GOT3 (cell line): ENCODE measurements around the gene WDR31.
"Not testable (repeated sequence)": the region's sequence is repeated elsewhere in the genome, so short reads cannot be mapped to it uniquely, and the experiment has no call there.

Experiments used
- DNase-seq: peaks from one replicate; lab custom pipeline; 2025; ENCODE audit warnings: mixed read lengths; lab: John Stamatoyannopoulos, UW

WDR31 gene

DNA sequence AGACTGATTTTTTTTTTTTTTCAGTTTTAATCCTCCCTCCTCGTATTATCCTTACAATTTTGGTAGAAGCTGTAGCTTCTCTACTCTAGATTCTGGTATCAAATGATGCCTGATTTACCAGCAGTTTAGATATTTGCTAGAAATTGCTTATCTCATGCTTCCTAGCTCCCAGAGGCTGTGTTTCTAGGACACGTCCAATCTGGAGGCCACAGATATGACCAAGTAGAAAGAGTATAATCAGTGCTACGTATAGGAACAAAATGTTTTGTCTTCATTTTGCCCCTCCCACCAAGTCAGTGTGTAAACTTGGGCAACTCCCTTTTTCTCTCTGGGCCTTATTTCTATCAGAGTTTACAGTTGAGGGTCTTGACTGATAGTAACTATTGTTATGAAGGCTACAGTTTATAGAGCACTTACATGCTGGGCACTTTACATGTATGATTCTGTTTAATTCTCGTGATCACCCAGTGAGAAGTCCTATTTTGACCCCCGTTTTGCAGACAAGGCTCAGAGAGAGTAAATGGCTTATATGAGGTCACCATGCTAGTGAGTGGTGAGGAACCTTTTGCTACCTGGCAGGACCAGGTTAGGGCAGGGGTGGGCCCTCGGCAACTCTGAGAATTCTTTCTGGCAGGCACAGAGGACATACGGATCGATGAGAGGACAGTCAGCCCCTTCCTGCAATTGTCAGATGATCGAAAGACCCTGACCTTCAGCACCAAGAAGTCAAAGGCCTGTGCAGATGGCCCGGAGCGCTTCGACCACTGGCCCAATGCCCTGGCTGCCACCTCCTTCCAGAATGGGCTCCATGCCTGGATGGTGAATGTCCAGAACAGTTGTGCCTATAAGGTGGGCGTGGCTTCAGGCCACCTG is 29.1 kb upstream of the WDR31 start:
- DNase-seq, result no peak

DNA sequence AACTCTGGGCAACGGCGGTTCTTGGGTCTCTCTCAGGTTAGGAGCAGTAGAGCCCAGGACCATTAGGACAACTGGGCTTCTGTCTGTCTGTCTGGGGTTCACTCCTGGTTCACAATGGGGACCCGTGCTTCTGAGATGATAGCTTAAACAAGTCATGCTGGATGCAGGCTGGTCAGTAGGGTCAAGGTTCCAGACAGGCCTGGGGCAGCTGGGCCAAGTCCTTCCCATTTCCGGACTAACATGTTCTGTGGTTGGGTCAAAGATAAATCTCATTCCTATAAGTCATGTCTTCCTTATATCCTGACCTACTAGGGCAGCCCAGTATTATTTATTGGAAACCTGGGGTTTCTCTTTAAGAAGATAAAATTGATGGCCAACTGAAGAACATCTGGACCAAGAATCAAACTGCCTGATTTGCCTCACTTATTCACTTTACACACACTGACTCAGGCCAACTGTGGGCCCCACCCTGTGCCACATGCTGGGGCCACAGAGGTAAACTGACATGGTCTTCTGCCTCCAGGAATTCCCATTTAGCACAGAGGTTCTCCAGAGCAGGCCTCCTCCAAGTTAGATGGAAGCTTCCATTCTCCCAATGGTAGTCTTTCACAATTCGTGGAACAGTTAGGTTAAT is 28.4 kb upstream of the WDR31 start:
- DNase-seq, result no peak

DNA sequence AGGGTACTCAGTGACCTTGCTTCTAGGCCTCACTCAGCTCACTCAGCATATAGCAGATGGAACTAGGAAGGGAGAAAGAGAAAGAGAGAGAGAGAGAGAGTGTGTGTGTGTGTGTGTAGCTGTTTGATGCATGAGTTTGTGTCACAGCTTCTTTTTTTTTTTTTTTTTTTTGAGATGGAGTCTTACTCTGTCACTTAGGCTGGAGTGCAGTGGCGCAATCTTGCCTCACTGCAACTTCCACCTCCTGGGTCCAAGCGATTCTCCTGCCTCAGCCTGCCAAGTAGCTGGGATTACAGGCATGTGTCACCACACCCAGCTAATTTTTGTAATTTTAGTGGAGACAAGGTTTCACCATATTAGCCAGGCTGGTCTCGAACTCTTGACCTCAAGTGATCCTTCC is 25.6 kb upstream of the WDR31 start:
- not testable (repeated sequence) for DNase-seq

DNA sequence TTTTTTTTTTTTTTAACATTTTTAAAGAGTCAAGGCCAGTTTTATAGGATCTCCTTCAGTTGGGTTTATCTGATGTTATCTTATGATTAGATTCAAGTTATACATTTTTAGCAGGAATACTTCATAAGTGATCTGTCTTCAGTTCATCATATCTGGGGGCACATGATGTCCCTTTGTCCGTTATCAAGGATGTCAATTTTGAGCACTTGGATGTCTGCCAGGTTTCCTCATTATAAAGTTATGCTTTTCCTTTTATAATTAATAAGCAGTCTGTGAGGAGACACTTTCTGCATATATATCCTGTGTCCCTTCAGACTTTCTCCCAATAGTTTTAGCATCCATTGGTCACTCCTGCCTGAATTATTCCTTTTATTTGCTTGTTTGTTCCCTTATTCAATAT is 24.9 kb upstream of the WDR31 start:
- no peak for DNase-seq

DNA sequence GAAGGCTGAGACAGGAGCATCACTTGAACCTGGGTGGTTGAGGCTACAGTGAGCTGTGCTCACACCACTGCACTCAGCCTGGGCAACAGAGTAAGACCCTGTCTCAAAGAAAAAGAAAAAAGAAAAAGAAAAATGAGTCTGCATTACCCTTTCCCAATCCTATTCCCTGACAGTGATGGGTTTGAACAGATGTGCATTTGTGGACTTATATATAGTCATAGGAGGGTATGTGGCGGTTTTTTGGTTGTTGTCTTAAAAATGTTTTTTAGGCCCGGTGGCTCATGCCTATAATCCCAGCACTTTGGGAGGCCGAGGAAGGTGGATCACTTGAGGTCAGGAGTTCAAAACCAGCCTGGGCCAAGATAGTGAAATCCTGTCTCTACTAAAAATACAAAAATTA is 23.3 kb upstream of the WDR31 start:
- no peak for DNase-seq

DNA sequence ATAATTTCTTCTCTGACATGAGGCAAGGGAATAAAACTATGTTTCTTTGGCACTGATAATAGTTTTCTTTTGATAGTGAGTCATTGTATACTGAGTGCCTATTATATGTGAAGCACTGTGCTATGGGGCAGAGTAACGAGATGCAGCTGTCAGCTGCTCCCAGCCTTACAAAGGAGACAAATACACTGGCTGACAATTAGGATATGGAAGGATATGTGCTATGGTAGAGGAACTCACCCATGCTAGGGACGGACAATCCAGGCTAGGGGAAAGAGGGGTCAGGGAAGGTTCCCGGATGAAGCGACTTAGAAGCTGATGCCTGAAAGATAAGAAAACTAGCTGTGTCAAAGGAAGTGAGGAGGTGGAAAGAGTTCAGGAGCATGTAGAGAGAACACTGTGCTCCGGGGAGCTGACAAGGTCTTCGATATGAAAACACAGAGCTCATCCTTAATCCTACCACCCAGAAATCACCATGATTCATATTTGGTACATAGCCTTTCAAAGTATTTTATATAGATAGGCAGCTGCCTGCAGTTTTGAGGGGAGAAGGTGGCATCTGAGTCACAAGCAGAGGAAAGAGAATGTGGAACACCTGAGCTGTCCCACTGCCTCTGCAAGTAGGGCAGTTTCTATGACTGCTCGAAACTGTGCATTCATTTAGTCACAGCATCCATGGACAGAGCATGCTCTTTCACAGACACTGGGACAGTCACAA is 21.4 kb upstream of the WDR31 start:
- no peak for DNase-seq

DNA sequence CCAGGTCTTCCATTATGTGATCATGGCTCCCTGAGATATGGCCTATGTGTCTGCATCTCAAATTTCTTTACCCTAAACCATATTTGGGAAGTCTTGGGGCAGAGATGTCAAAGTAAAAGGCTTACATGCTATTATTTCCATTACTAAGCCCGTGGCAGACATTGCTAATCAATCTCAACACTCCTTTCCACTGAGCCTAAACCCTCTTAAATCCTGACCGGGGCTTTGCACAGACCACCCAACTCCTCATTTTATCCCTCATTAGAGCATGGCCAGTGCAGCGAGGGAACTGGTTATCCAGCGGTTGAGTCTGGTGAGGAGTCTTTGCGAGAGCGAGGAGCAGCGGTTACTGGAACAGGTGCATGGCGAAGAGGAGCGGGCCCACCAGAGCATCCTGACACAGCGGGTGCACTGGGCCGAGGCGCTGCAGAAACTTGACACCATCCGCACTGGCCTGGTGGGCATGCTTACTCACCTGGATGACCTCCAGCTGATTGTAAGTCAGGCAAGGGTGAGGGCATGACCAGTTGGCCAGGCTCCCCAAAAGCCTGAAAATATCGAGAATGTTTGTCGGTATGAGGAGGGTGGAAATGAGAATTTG is 20.3 kb upstream of the WDR31 start:
- no peak for DNase-seq

DNA sequence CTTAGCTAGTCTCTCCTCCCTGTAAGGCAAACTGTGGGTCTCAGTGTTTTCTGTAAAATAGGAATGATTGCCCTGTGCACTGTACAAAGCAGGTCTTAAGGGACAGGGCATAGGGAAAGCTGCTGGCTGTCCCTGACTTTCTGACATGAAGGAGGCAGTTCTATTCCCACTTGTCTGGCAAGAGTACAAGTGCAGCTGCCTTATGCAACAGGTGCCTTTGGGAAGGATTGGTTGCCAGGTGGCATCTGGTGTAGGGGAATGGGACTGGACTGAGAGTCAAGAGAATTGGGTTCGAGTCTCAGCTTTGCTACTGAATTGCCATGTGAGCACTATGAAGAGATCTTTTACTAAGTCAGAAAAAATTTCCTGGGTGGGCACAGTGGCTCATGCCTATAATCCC is 19.3 kb upstream of the WDR31 start:
- DNase-seq, result no peak

DNA sequence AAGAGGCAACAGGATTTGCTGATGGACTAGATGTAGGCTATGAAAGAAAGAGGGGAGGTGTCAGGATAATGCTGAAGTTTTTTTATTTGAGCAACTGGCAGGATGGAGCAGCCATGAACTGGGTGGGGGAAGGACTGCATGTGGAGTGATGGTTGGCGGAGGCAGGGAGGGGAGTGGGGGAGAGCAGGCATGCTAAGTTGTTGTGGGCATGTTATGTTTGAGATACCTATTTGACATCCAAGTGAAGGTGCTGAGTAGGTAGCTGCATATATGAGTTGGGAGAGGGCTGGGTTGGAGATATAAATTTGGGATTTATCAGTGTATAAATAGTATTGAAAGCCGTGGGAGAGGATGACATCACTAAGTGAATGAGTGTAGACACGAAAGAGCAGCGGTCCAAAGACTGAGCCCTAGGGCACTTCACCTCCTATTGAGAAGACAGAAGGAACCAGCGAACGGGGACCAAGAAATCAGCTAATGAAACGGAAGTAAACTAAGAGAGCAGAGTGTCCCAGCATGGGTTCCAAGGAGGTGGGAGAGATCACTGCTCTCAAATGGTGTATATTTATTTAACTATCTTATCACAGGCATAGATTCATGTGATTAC is 16.7 kb upstream of the WDR31 start:
- DNase-seq, result no peak

DNA sequence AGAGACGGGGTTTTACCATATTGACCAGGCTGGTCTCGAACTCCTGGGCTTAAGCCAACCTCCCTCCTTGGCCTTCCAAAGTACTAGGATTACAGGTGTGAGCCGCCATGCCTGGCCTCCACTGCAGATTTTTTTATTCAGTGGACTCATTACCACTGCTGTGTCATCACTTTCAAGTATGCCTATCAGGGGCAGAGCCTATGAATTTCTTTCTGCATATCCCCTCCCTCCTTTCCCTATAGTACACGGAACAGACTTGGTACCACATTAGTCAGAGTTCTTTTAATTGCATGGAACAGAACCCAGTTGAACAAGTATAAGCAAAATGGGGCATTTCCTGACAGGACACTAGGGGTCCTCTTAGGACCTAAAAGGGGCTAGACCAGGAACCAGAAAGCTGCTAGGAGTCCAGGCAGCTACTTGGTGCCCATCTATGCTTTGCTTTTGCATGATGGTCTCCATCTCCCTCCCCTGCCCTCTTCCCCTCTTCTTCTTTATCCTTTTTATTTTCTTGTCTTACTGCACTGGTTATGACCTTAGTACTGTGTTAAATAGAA is 15.0 kb upstream of the WDR31 start:
- no peak for DNase-seq

DNA sequence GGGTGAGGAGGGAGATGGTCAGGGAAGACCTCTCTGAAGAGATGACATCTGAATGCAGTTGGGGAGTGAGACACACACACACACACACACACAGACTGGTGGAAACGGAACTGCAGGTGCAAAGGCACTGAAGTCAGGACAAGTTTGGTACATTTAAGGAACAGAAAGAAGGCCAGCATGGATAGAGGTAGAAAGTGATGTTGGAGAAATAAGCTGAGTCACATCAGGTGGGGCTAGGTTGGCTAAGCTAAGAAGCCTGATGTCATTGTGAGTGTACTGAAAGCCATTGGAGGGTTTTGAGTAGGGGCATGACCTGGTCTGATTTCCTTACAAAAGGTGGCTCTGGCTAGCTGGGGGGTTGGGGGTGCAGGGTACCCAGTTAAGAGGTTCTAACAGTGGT is 12.3 kb upstream of the WDR31 start:
- DNase-seq, result no peak

DNA sequence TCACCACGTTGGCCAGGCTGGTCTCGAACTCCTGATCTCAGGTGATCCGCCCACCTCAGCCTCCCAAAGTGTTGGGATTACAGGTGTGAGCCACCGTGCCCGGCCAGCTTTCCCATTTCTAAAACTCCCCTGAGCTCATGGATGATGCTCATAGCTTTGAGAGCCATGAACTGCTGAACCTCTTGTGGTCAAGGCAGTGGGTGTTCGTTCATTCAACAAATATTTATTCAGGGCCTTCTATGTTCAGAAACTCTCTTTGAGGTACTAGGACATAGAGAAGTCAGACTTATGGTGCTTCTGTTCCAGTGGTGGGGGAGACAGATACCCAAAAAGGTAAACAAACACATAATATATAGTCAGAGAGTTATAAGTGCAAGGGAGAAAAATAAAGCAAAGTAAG is 11.9 kb upstream of the WDR31 start:
- DNase-seq, result no peak

DNA sequence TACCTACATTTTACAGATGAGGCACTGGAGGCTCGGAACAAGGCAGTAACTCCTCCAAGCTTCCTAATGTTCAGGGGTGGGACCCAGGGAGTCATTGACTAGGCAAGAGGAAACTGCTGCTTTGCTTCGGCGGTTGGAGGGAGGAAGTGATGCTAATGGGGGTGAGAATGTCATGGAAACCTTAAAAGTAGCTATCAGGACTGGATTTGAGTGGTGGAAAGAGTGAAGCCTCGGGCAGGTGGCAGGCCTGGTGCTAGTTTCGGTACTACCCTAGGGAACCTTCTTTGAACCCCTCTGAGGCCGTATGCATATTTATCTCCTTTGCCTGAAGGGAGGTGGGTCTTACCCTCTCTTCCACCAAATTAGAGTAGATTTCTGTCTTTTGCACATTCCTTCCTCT is 10.9 kb upstream of the WDR31 start:
- DNase-seq, result no peak

DNA sequence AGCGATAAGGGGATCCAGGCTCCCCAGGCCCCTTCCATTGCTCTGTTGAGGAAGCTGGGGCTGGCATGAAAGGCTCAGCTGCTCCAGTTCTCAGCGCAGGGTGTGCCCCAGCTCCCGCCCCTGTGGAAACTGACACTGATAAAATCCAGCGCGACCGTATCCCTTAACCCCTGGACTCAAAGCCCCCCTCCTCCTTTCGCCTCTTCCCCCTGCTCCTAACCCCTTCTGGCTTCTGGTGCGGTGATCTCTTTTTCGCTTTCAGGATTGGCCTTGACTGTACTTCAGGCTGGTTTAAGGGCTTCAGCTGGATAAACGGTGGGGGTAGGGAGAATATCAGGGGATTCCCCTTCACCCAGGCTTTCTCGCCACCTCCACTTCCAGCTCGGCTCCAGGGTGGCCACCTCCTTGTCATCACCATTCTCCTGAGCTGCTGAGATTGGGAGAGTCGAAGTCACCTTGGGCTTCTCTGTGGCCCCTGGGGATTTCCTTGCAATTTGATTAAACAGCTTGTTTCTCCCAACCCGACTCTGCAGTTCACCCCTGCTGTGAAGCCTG is 10.1 kb upstream of the WDR31 start:
- no peak for DNase-seq

DNA sequence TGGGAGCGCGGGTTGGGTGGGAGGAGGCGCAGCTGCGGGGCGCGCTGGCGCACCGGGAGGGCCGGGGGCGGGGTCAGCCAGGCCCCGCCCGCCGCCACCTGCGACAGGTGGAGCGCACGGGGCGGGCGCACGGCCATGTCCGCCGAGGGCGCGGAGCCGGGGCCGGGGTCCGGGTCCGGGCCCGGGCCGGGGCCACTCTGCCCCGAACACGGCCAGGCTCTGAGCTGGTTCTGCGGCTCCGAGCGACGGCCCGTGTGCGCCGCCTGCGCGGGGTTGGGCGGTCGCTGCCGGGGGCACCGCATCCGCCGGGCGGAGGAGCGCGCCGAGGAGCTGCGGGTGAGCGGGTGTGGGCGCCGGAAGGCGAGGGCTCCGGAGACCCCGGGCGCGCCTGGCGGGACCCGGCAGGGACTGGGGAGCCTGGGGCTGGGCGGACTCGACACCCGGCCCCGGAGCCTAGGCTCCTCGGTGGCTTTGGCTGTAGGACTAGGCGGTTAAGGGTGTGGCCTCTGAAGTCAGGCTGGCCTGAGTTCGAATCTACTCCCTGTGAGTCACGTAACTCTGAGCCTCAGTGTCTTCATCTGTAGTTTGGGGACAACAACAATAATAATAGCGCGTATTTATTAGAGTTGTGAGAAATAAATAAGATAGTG is 9.5 kb upstream of the WDR31 start, which contains the start of gene BSPRY:
Gene BSPRY (plus strand): TSS at position 97 of the 650 bp plus-strand sequence. CDS start 39 bp downstream, at position 136.
- no peak for DNase-seq

DNA sequence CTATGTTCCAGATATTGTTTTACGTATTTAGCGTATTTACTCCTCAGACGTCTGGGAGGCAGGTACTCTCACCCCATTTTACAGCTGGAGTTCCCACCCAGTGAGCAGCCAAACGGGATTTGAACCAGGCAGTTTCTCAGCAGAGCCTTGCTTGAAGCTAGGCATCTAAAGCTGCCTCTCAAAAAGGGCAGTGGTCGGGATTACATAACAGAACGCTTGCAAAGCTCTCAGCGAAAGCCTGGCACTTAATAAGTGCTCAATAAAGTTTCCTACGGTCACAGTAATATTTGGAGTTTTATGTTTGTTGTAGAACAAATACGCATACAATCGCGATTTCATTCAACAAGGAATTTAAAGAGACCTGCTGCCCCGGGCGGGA is 9.0 kb upstream of the WDR31 start:
- no peak for DNase-seq

DNA sequence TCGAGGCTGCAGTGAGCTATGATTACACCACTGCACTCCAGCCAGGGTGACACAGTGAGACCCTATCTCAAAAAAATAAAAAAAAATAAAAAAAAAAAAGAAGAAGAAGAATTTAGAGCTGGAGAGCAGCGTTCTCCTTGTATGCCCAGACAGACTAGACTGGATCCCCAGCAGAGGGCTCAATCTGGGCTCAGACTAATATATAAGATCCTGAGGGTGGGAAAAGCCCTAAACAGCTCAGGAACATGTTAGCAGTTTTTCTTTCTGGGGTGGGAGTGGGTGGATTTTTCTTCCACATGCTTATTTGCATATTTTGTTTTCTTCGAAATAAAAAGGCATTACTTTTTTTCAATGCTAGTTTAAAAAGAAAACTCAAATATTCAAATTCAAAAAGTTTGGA is 8.4 kb upstream of the WDR31 start:
- no peak for DNase-seq

DNA sequence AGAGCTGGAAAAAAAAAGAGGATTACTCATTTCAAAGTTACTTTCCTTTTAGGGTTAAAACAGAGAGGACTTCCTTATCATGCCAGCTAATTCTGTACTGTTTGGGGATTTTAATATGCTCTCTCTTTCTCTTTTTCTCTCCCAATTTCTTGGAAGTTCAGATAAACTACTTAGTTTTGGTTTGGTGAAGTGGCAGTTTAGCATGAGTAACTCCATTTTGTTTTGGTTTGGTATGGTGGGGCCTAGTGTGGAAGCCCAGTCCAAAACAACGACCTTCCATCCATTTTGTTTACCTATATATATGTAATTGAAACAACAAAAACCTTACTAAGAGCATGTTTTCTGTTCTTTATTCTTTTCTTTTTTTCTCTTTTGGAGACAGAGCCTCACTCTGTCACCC is 5.6 kb upstream of the WDR31 start:
- no peak for DNase-seq

DNA sequence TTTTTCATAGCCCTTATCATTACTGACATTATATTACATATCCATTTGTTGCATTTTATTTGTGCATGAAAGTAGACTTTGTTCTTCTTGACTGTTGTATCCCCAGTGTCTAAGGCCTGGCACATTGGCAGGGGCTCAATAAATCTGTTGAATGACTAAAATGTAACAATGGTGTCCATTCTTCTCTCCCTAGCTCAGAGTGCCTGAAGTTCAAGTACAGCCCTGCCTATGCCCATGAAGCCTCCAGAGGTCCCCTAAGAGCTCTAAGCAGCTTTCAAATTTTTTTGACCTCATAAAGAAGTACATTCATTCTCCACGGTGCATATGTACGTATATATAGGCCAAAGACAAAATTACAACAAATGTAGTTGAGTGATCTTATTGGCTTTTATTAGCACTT is 5.1 kb upstream of the WDR31 start:
- DNase-seq, result no peak

DNA sequence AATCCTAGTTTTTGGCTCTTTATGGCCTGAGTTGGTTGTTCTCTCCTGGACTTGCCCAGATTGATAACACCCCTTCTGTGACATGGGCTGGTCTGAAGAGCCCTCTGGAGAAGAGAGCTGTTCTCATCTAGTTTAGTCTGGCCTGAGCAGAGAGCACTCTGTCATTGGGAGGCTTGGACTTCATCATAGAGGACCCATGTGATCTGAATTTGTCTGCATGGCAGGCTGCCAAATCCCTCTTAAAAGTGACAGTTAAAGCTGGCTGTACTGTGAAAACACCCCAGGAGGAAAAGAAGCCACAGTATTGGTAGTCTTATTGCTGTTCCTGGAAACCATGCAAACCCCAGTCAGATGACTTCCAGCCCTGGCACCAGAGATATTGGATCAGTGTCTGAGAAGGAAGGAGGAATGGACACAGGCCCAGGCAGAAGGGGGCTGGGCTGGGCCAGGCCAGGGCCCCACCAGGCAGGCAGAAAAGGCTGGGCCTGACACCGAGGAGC is 3.7 kb upstream of the WDR31 start:
- no peak for DNase-seq
